Measurements from ENCODE around the gene DUS1L.

GRCh38 chr17:82011617-82012187 lies 53.9 kb downstream of the DUS1L start:
- TF ChIP-seq CTCF (IDR thresholded peaks at IDR 0.05) (no peak), POLR2A (IDR thresholded peaks at IDR 0.05) (no peak)

All from uterus (tissue), 2 donors.